Neutrophil (primary cell): ENCODE data around the gene DAAM2.

Experiments
- H3K27ac ChIP-seq: fragments of 200-600 bp; sonication (generic); 2 replicates; pipeline ENCODE4 v1.5.1; 2016; ENCODE audit warnings: mild to moderate bottlenecking, moderate library complexity
- H3K27me3 ChIP-seq: fragments of 200-600 bp; sonication (generic); 2 replicates; pipeline ENCODE4 v1.6.0; 2016; ENCODE audit warnings: mild to moderate bottlenecking
- H3K36me3 ChIP-seq: fragments of 200-600 bp; sonication (generic); 2 replicates; pipeline ENCODE4 v1.5.1; 2017
- H3K4me1 ChIP-seq, 2 experiments: fragments of 200-600 bp in 1 of 2; sonication (generic) in 1 of 2; 1 replicate in 1 of 2; 2 replicates in 1 of 2; pipeline versions ENCODE4 v1.5.1 to v1.6.1; 2013 to 2016; ENCODE audit warnings: low read depth in 1 of 2, low read length in 1 of 2, mild to moderate bottlenecking in 1 of 2, moderate library complexity in 1 of 2; ENCODE audit not compliant: control insufficient read depth in 1 of 2, insufficient read depth in 1 of 2
- H3K4me3 ChIP-seq, 2 experiments: fragments of 200-600 bp in 1 of 2; sonication (generic) in 1 of 2; 1 replicate in 1 of 2; 2 replicates in 1 of 2; pipeline ENCODE4 v1.5.1; 2013 to 2016; ENCODE audit warnings: low read depth in 1 of 2, low read length in 1 of 2, mild to moderate bottlenecking in 1 of 2, moderate library complexity in 1 of 2
- H3K9me3 ChIP-seq: fragments of 200-600 bp; sonication (generic); 2 replicates; pipeline ENCODE4 v1.5.1; 2016
- CTCF ChIP-seq: fragments of 200-600 bp; sonication (generic); IDR thresholded peaks from 2 replicates; pipeline ENCODE4 v1.5.1; 2016; ENCODE audit warnings: antibody characterized with exemption

DAAM2 gene

GRCh38 chr6:39906318-39906761 lies 114.2 kb downstream of the DAAM2 start:
- no peaks in the 10 kb centered on the region for H3K4me1 ChIP-seq
- H3K27ac ChIP-seq = no peak overlapping the region
- H3K36me3 ChIP-seq = peaks cover 26% of the 10 kb centered on the region
- H3K4me3 ChIP-seq = no peak overlapping the region
- no peaks in the 10 kb centered on the region for H3K27me3 ChIP-seq
- H3K9me3 ChIP-seq = no peaks in the 10 kb centered on the region
- TF ChIP-seq CTCF = no peak

GRCh38 chr6:39907871-39908575 lies 115.8 kb downstream of the DAAM2 start:
- Histone ChIP-seq H3K36me3 (peaks cover 13% of the 10 kb centered on the region), H3K27ac (no peak overlapping the region), H3K4me3 (no peak overlapping the region), H3K27me3 (no peaks in the 10 kb centered on the region), H3K9me3 (no peaks in the 10 kb centered on the region), H3K4me1 (no peaks in the 10 kb centered on the region)
- TF ChIP-seq CTCF = no peak

GRCh38 chr6:39908838-39909583 lies 116.8 kb downstream of the DAAM2 start:
- TF ChIP-seq CTCF = no peak
- no peaks in the 10 kb centered on the region for H3K4me1 ChIP-seq
- no peaks in the 10 kb centered on the region for H3K27me3 ChIP-seq
- no peaks in the 10 kb centered on the region for H3K9me3 ChIP-seq
- H3K4me3 ChIP-seq = no peak overlapping the region
- no peak overlapping the region for H3K27ac ChIP-seq
- peaks cover 3% of the 10 kb centered on the region for H3K36me3 ChIP-seq

DNA sequence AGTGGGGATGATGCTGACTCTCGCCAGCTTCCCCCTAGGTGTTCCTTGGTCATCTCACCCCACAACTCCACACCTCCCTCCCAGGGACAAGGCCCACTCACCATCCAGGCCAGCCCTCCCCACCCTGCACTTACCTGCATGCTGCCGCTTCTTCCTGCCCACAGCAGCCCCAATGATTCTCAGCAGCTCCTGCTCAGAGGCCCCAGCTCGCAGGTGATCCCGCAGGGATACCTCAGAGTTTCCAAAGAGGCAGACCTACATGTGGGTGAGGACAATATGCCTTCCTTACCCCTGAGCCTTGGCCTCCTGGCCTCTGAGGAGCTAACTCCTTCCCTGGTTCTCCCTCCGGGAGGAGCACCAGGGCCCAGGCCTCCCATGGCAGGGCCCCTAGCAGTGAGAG lies 117.5 kb downstream of the DAAM2 start:
- Histone ChIP-seq H3K4me1 (no peaks in the 10 kb centered on the region), H3K9me3 (no peaks in the 10 kb centered on the region), H3K36me3 (no peaks in the 10 kb centered on the region), H3K27me3 (no peaks in the 10 kb centered on the region), H3K27ac (no peak overlapping the region), H3K4me3 (no peak overlapping the region)
- no peak for TF ChIP-seq CTCF

DNA sequence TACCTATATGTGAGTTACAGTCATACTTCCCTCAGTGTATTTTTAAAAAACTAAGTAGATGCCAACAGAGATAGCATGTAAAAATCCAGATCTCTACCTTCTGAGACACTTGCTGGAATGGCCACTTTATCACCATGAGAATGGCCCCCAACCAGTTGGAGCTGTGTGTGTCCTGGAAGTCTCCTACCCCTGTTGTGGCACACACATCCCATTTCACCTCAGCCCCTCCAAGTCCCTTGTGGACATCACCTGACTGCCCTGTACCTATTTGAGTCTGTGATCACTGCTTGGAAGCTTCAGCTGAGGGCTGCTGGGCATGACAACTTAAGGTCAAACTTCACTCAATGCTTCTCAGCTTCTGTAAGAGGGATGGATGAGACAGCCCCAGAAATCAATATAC lies 118.0 kb downstream of the DAAM2 start:
- no peaks in the 10 kb centered on the region for H3K36me3 ChIP-seq
- no peaks in the 10 kb centered on the region for H3K9me3 ChIP-seq
- TF ChIP-seq CTCF = no peak
- H3K27ac ChIP-seq = no peak overlapping the region
- no peak overlapping the region for H3K4me3 ChIP-seq
- H3K27me3 ChIP-seq = no peaks in the 10 kb centered on the region
- H3K4me1 ChIP-seq = no peaks in the 10 kb centered on the region
